ENCODE data around the gene ING1. TPM values are rescaled to one million over a fixed set of nuclear protein-coding genes. Genes with fewer than 3 reads are reported as not detected.
"Not testable (repeated sequence)": the region's sequence is repeated elsewhere in the genome, so short reads cannot be mapped to it uniquely, and the experiment has no call there.

ING1 gene
- total RNA-seq, 1 donor from 2014 or later: 13.5 TPM

DNA sequence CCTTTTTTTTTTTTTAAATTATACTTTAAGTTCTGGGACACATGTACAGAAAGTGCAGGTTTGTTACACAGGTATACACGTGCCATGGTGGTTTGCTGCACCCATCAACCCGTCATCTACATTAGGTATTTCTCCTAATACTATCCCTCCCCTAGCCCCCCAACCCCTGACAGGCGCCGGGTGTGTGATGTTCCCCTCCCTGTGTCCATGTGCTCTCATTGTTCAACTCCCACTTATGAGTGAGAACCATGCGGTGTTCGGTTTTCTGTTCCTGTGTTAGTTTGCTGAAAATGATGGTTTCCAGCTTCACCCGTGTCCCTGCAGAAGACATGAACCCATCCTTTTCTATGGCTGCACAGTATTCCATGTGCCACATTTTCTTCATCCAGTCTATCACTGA lies 17.7 kb upstream of the ING1 start:
- not testable (repeated sequence) for DNase-seq

DNA sequence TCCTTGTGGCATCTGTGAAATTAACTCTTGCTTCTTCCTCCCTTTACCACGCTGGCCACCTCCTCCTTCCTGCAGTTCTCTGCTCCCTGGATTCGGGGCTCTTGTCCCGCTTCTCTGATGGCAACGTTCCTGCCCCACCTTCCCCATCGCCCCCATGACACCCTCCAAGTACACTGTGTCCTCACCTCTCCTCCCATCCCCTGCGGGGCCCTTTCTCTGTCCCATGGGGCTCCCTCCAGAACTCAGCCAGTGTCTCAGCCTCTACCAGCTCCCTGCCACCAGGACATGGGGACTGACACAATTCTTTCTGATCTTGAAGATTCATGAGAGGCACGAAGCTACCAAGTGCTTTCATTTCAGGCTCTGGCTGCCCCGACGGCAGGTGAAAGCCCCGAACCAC lies 16.7 kb upstream of the ING1 start:
- no peak for DNase-seq

DNA sequence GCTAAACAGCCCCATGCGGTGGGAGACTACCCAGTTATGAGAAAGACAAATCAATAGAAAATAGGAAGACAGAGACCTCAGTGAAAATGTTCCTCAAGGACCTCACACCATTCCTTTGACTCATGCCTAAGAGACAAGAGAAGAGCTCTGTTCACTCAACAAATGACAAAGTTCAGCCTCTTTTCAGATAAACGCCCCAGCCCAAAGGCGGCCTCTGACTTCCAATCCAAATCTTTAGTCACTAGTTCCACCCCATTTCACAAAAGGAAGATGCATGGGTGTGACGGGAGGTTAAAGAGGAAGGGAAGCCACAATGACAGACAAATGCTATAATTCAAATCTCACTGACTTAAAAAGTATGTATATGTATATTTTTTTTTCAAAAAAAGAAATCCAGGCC lies 15.7 kb upstream of the ING1 start:
- no peak for DNase-seq

DNA sequence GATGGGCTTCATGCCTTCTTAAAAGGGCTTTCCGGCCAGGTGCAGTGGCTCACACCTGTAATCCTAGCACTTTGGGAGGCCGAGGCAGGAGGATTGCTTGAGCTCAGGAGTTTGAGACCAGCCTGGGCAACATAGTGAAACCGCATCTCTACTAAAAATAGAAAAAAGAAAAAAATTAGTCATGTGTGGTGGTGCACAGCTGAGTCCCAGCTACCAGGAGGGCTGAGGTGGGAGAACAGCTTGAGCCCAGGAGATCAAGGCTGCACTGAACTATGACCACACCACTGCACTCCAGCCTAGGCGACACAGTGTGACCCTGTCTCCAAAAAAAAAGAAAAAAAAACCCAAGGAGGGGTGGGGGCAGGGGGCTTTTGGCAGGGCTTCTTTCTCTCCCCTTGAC lies 14.8 kb upstream of the ING1 start:
- no peak for DNase-seq

DNA sequence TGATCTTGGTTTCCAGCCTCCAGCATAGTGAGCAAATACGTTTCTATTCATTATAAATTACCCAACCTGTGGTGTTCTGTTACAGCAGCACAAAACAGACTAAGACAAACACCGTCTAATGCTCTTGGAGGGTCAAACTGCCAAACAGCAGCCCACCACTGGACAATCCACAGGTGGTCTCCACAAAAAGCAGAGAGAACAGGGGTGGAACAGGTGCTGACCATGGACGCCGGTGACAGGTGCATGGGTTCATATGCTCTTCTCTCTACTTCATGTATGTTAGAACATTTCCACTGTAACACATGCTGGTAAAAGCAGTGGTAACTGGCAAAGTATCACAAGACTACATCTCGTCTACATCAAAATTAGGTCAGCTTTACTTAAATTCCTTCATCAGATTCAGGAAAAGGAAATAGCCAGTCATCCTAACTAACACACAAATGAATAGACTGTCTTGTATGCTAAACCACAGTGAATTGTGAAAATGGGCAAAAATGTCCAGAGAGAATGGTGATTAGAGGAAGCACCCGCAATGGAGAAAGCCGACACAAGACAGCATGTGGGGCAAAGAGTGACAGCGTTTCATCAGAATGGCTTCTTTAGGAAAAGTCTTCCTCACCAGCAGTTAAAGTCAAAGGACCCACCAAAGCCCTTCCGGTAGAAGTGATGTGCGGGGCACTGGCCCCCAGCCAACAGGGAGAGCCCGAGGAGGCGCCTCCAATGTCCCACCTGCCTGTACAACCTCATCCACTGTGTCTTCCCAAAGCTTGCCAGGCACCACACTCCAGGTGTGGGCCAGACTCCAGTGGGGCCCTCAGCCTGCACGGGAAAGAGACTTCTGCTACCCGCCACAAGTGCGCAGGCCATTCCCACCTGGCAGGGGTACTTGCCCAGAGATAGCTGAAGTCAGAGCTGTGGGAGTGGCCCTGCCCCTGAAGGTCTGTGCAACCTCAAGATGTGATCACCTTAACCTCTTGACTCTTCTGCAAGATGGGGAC lies 14.1 kb upstream of the ING1 start:
- DNase-seq: no peak

DNA sequence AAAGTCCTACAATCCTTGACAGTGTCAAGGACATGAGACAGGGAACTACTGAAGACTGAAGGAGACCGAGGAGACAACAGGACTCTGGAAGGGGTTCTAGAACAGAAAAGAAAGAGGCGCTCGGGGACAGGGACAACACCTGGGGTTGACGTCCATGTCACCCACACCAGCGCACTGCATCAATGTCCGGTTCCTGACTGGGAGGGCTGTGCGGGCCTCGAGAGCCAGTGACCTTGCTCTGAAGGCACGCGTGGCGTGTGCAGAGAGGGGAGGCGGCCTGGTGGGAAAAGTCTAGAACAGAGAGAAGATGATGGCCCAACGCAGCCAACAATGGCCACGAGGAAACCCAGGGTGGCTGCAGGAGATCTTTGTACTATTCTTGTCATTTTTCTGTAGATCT lies 13.3 kb upstream of the ING1 start:
- no peak for DNase-seq

DNA sequence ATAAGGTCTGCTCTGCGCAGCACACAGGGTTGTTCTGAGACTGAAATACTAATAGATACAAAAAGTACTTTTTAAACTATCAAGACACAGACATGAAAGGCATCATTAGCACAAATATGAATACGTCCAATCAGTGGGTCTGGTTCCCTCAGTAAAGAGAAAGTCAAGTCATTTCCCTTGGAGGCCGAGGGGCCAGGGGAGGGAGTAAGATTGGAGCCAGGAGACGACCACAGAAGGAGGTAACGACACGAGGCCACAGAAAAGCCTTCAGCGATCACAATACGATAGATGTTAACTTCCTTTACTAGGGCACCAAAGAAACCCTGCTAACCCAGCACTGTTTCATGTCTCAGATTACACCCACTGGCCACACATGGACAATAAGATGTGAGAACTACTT lies 12.9 kb upstream of the ING1 start:
- DNase-seq: no peak

DNA sequence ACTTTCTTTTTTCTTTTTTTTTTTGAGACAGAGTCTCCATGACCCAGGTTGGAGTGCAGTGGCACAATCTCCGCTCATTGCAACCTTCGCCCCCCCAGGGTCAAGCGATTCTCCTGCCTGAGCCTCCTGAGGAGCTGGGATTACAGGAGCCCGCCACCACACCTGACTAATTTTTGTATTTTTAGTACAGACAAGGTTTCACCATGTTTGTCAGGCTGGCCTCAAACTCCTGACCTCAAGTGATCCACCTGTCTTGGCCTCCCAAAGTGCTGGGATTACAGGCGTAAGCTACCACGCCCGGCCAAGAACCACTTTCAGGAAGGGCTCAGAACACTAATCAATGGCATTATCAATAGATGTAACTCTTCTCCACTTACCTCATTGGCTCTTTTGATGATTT lies 12.4 kb upstream of the ING1 start:
- DNase-seq: not testable (repeated sequence)

DNA sequence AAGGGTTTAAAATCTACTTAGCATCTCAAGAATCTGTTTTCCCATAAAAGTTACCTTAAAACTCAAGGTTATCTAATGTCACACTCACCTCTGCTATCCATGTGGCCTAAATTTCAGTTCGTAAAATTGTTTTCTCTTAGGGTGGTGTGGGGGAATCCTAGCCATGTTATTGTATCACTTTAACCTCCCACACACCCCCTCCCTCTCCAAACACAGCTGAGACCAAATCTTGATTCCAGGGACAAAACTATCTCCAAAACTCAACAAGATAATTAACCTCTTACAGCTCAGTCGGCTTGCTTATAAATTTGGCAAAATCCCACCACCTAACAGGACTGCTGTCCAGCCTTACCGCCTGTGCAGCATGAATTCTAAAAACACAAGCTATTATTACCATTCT lies 11.4 kb upstream of the ING1 start:
- no peak for DNase-seq

DNA sequence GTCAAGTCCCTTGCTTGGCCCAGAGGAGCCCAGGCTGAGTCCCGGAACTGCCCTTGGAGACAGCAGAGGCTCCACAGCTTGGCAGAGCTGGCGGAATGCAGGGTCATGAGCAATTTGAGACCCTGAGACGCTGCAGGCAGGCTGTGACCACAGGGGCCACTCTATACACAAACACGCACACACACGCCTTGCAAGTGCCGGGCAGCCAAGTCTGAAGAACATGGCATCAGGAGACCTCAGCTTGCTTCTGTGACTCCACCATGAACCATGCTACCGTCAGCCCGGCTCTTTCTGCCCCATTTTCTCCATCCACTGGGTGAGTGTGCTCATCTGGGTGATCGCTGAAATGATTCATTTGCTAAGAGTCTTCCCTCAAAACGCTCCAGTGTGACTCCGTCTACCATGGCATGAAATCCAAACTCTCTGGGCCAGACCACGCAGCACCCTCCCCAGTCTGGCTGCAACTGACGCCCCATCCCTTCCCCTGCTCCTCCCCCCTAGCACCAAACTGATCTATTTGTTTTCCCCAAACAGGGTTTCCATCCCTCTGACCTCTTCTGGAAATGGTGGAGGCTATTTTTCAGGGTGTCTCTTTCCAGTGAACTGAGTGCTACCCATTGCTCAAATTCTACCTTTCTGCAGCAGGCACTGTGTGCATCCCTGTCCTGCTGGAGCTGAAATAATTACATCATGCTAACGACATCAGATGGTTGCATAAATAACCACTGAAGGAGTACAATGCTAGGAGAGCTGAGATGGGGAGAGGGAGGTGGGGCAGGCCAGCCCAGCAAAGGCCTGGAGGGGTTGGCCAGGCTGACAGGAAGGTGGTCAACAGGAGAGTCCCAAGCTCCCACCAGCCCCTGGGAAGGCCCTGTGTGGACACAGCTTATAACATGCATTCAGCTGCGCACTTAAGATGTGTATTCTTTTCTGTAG lies 10.6 kb upstream of the ING1 start:
- no peak for DNase-seq

DNA sequence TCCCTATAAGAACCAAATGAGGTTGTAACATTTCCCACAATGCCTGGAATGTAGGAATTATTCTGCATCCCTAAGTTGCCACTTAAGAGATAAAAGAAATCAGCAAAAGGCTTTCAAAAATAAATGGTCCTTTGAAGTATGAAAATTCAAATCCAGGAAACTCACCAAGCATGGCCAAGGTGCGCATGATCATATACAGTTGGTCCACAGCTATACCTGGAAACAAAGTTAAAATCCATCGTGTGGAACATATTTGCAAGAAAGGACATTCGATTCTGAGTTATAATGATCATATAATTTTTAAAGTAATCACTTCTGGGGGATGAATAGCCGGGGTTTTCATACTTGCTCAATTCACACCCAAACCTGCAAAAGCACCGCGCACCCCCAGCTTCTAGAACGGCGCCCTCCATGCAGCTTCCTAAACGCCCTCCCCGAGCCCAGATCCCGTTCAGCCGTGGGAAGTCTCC lies 8.1 kb upstream of the ING1 start:
- DNase-seq: no peak

DNA sequence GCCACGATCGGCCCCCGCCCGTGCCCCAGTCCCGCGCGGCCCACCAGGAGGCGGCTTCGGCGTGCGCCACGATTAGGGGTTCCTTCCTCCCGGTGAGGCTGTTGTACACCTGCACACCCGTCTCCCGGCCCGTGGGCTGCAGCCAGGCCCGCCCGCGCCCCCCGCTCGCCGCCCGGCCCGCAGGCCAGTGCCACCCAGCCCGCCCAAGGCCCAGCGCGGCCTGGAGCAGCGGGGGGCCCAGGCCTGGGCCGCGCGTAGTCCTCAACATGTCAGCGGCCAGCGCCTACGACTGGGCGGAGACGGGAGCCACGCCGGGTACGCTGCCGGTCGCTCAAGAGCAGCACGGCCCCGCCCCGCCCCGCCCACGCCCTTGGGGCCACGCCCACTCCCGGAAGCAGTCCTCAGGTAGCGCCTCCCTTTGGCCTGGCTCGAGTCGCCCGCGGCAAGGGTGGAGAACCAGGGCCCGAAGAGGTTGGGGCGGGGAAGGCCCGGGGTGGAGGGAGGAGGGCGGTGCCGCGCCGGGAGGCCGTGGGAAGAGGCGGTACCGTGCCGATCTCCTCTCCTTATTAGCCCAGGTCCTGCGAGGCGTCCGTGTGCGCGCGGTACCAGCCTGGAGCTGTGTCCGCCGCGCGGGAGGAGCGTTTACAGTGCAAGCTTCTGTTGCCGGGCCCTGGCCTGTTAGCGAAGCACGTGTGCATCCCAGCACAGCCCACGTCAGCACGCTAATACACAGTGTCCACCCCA lies 7.5 kb upstream of the ING1 start, which contains the start of gene CARS2:
TSS of gene CARS2 (minus strand) at position 291 of the 744 bp plus-strand sequence. CDS start at position 268, 23 bp downstream.
- DNase-seq: peak; percentile 83

DNA sequence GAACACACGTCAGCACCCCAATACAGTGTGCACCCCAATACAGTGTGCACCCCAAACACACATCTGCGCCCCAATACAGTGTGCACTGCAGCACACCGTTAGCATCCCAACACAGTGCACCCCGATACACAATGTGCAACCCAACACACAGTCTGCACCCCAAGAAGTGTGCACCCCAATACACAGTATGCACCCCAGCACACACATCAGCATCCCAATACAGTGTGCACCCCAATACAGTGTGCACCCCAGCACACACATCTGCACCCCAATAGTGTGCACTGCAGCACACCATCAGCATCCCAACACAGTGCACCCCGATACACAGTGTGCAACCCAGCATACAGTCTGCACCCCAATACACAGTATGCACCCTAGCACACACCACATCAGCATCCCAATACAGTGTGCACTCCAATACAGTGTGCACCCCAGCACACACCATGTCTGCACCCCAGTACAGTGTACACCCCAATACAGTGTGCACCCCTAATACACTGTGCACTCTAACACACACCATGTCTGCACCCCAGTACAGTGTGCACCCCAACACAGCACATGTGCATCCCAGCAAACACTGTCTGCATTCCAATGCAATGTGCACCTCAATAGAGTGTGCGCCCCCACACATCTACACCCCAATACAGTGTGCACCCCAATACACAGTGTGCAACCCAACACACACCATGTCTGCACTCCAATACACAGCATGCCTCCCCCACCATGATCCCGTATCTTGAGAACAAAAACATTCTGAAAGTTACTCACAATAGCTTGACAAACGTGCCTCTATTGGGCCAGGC lies 6.7 kb upstream of the ING1 start:
- no peak for DNase-seq

DNA sequence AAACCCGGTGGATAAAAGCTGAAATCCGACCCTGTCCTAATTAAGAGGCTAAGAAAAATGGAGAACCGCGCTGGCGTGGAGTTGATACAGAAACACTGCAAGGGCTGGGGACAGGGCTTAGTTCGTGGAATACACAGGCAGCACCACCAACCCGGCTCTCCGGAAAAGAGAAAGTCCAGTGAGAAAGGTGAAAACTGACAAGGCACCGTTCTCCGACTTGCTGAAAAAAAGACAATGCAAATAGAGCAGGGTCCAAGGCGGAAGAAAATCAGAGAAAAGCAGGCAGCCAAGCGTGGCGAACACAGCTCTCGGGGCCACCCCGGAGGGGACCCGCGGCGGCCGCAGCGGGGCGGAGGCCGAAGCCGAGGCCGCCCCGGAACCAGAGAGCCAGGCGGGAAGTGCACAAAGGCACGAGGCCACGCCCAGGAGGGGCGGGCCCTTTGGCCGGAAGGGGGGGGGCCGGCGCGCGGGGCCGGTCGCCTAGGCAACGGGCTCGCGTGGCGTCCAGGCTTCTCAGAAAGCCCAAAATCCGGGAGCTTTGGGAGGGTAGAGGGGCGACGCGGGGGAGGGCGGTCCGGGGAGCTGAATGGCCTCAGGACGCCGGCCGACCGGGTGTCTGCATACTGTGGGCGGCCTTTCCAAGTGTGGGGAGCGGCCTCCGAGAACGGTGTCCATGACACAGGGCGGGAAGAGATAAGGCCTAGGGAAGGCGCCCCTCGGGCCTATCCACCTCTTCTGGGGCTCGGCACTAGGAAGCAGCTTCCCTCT lies 1.2 kb upstream of the ING1 start:
- peak; percentile 93 for DNase-seq

DNA sequence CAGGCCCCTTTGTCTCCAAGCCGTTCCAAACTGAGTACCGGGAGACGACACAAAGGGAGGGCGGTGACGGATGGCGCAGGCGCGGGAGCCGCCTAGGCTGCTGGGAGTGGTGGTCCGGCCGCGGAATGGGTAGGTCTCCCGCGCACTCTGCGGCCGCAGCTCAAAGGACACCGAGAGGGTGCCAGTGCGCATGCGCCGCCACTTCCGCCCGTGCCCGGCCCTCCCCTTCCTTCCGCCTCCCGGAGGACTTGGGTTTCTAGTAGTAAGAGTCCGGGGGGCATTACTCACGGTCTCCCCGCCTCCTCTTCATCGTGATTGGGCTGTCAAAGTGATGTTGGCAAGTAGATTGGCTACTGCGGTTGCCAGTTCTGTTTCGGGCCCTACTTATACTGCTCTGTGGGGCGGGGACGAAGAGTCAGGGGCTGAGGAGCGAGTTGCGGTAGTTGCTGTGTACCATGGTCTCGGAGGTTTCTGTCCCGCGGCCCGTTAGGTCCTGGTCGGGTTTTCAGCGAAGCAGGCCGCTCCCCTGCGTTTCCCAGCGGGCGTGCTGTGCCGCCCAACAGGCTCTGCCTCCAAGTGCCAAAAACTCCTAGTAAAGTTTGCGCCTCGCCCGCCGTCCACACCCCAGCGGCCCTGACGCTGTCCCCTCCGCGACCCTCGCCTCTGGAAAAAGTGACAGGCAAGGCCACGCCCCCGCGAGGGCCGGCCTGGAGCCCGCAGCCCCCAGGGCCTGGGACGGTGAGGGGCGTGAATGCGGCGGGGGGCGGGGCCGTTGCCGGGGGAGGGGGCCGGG lies 455 bp upstream of the ING1 start:
- peak; percentile 100 for DNase-seq

DNA sequence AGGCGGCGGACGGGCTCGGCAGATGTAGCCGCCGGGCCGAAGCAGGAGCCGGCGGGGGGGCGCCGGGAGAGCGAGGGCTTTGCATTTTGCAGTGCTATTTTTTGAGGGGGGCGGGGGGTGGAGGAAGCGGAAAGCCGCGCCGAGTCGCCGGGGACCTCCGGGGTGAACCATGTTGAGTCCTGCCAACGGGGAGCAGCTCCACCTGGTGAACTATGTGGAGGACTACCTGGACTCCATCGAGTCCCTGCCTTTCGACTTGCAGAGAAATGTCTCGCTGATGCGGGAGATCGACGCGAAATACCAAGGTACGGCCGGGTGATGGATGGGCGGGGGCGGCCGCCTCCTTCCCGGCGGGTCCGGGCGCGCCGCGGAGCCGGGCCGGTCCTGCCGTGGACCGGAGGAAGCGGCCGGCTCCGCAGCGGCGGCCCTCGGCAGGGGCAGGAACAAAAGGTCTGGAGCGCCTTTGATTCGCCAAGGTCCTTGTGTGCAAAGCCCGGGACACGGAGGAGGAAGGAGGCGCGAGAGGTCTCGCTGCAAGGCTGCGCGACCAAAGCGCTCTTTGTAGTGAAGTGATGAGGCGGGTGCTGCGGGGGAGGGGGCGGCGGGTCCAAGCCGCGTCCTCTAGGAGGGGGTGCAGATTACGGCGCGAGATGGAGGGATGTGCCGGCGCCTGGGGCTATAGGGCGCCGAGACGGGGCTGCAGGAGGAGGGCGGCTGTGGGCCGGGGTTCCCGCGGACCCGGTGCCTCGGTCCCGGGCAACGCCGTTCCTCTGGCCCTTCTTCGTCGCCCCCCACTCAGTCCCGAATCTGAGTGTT lies 689 bp downstream of the ING1 start:
- DNase-seq: peak; percentile 28

DNA sequence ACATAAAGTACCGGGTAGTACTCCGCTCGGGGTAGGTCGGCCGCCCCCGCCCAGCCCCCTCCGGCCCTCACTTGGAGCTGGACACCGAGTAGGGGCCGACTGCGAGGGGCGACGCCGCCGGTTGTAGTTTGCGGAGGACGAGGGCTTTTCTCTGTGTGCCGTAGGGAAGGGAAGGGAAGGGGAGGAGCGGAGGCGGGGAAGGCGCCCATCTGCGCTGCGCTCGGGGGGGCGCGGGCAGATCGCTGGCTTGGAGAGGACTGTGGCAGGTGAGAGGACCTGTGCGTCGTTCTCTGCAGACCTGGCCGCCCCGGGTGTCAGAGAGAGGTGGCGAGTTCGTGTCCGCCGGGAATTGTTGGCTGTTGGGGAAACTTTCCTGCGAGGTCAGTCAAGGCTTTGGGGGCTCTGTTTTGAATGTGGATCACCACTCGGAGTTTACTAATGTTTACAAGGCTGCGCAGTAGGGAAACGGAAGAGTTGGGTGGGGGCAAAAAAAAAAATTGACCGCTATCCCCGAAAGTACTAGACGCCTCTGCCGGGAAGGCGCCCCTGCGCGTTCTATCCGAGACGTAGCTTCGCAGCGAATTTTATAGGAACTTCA lies 1.4 kb downstream of the ING1 start:
- DNase-seq: no peak

Measured in skin of body (tissue), 2 donors.